Gastroesophageal sphincter (tissue), 4 donors: ENCODE measurements around the gene VSTM2B. TPM values are rescaled to one million over a fixed set of nuclear protein-coding genes. Genes with fewer than 3 reads are reported as not detected.

Source experiments
- ATAC-seq: fragments of 150-250 bp; one replicate; pipeline ENCODE4 v1.9.1; 2016; ENCODE audit warnings: mild to moderate bottlenecking, moderate library complexity
- H3K27ac ChIP-seq, 4 donors: fragments of 200-600 bp; sonication (generic) in 3 of 4; 1 replicate in 3 of 4; 2 replicates in 1 of 4; pipeline ENCODE4 v1.5.1; 2016 to 2019
- H3K27me3 ChIP-seq: fragments of 200-600 bp; sonication (generic); one replicate; pipeline ENCODE4 v1.5.1; 2019
- H3K36me3 ChIP-seq, 2 donors: fragments of 200-600 bp; sonication (generic); one replicate each; pipeline ENCODE4 v1.5.1; 2019; ENCODE audit warnings: control low read depth in 1 of 2
- H3K4me1 ChIP-seq, 3 donors: fragments of 200-600 bp; sonication (generic); 1 replicate in 2 of 3; 2 replicates in 1 of 3; pipeline ENCODE4 v1.5.1; 2016 to 2019; ENCODE audit warnings: control low read depth in 2 of 3
- H3K4me3 ChIP-seq, 2 donors: fragments of 200-600 bp; sonication (generic); one replicate each; pipeline ENCODE4 v1.5.1; 2019; ENCODE audit warnings: mild to moderate bottlenecking in 1 of 2, moderate library complexity in 1 of 2
- H3K9me3 ChIP-seq, 3 donors: fragments of 200-600 bp; sonication (generic); one replicate each; pipeline ENCODE4 v1.5.1; 2017 to 2019; ENCODE audit warnings: control low read depth in 2 of 3
- EP300 ChIP-seq: sonication (generic); formaldehyde crosslinking; IDR thresholded peaks from one replicate; pipeline ENCODE4 v1.6.1; 2017; ENCODE audit warnings: antibody characterized with exemption, mild to moderate bottlenecking
- POLR2A ChIP-seq, 2 donors: fragments of 450-650 bp; IDR thresholded peaks; one replicate each; pipeline ENCODE4 v1.6.1; 2017; ENCODE audit warnings: antibody characterized with exemption in 2 of 2, mild to moderate bottlenecking in 2 of 2, moderate library complexity in 1 of 2
- POLR2AphosphoS5 ChIP-seq: sonication (generic); formaldehyde crosslinking; IDR thresholded peaks from one replicate; pipeline ENCODE4 v1.6.1; 2017; ENCODE audit warnings: antibody characterized with exemption
- WGBS, 2 donors: methylation state at CpG; one replicate each; pipeline ENCODE4 v1.1.5; 2018; ENCODE audit warnings: low coverage in 1 of 2; 5-methylcytosine and 5-hydroxymethylcytosine counted together
- total RNA-seq, 4 donors: library from RNA; depleted of rRNA; stranded (reverse); fragments of >200 nt; gene quantifications; one replicate each; pipeline ENCODE4 v1.1.0, GENCODE V29; 2016
- TF ChIP-seq, protein P1 (sequence below), 4 experiments: fragments of 200-600 bp in 2 of 4; fragments of 450-650 bp in 2 of 4; sonication (generic) in 1 of 4; IDR thresholded peaks; one replicate each; pipeline ENCODE4 v1.5.1; 2017 to 2019; ENCODE audit warnings: antibody characterized with exemption in 4 of 4, mild to moderate bottlenecking in 2 of 4, moderate library complexity in 2 of 4

The VSTM2B gene
- total RNA-seq, 4 donors from 2014 or later: 0.40 TPM; not detected in 3

DNA sequence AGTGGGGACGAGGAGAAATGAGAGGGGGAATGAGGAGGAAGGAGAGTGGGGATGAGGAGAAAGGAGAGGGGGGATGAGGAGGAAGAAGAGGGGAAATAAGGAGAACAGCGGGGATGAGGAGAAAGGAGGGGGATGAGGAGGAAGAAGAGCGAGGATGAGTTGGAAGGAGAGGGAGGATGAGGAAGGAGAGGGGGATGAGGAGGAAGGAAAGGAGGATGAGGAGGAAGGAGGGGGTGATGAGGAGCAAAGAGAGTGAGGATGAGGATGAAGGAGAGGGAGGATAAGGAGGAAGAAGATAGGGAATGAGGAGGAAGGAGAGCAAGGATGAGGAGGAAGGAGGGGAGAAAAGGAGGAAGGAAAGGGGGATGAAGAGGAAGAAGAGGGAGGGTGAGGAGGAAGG is 14.0 kb upstream of the VSTM2B start:
- Histone ChIP-seq H3K9me3 (no peaks in the 10 kb centered on the region), H3K27me3 (peaks cover 55% of the 10 kb centered on the region), H3K36me3 (no peaks in the 10 kb centered on the region), H3K4me1 (no peaks in the 10 kb centered on the region), H3K4me3 (no peak overlapping the region), H3K27ac (no peak overlapping the region)
- no peak for ATAC-seq
- 56 to 65% methylated on average over 3 of the region's 3 CpGs for WGBS, 2 donors
- TF ChIP-seq EP300 (no peak), POLR2AphosphoS5 (no peak), POLR2A (IDR thresholded peaks at IDR 0.05) (no peak)
- TF ChIP-seq, protein P1, sequence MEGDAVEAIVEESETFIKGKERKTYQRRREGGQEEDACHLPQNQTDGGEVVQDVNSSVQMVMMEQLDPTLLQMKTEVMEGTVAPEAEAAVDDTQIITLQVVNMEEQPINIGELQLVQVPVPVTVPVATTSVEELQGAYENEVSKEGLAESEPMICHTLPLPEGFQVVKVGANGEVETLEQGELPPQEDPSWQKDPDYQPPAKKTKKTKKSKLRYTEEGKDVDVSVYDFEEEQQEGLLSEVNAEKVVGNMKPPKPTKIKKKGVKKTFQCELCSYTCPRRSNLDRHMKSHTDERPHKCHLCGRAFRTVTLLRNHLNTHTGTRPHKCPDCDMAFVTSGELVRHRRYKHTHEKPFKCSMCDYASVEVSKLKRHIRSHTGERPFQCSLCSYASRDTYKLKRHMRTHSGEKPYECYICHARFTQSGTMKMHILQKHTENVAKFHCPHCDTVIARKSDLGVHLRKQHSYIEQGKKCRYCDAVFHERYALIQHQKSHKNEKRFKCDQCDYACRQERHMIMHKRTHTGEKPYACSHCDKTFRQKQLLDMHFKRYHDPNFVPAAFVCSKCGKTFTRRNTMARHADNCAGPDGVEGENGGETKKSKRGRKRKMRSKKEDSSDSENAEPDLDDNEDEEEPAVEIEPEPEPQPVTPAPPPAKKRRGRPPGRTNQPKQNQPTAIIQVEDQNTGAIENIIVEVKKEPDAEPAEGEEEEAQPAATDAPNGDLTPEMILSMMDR (IDR thresholded peaks at IDR 0.05): no peak

DNA sequence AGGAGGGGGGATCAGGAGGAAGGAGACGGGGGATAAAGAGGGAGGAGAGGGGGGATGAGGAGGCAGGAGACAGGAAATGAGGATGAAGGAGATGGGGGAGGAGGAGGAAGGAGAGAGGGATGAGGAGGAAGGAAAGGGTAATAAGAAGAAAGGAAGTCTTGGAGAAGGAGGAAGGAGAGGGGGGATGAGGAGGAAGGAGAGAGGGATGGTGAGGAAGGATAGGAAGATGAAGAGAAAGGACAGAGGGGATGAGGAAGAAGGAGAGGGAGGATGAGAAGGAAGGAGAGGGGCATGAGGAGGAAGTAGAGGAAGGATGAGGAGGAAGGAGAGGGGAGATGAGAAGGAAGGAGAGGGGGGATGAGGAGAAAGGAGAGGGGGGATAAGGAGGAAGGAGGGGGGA is 13.0 kb upstream of the VSTM2B start:
- no peaks in the 10 kb centered on the region for H3K36me3 ChIP-seq
- H3K4me3 ChIP-seq: no peak overlapping the region
- no peak overlapping the region for H3K27ac ChIP-seq
- H3K4me1 ChIP-seq: no peaks in the 10 kb centered on the region
- ATAC-seq: no peak
- peaks cover 55% of the 10 kb centered on the region for H3K27me3 ChIP-seq
- TF ChIP-seq, protein P1 (IDR thresholded peaks at IDR 0.05): no peak
- TF ChIP-seq POLR2A (IDR thresholded peaks at IDR 0.05): no peak
- no peak for TF ChIP-seq POLR2AphosphoS5
- H3K9me3 ChIP-seq: no peaks in the 10 kb centered on the region
- WGBS, 2 donors: 27 to 100% methylated on average over 1 of the region's 1 CpG

DNA sequence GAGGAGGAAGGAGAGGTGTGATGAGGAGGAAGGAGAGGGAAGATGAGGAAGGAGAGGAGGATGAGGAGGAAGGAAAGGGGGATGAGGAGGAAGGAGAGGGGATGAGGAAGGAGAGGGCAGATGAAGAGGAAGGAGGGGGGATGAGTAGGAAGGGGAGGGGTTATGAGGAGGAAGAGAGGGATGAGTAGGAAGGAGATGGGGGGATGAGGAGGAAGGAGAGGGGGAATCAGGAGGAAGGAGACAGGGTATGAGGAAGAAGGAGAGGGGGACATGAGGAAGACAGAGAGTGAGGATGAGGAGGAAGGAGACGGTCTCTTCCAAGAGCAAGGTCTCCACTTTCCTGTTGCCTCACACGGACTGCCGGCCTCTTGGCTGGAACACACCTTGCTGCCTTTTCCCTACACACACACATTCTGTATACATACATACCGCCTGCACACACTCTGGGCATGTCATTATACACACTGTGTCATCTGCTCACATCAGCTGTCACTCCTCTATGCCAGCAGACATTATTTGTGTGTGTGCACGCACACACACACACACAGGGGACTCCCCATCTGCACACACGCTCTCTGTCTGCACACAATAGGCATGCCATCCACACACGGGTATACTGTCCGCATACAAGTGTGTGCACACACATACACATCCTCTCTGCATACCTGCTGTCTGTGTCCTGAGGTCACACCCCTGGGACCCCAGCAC is 11.1 kb upstream of the VSTM2B start:
- Histone ChIP-seq H3K9me3 (no peaks in the 10 kb centered on the region), H3K27ac (no peak overlapping the region), H3K4me1 (no peaks in the 10 kb centered on the region), H3K4me3 (no peak overlapping the region), H3K36me3 (no peaks in the 10 kb centered on the region), H3K27me3 (peaks cover 52% of the 10 kb centered on the region)
- no peak for ATAC-seq
- TF ChIP-seq POLR2A (IDR thresholded peaks at IDR 0.05): no peak
- WGBS, 2 donors: 59 to 78% methylated on average over 7 to 8 of the region's 8 CpGs

DNA sequence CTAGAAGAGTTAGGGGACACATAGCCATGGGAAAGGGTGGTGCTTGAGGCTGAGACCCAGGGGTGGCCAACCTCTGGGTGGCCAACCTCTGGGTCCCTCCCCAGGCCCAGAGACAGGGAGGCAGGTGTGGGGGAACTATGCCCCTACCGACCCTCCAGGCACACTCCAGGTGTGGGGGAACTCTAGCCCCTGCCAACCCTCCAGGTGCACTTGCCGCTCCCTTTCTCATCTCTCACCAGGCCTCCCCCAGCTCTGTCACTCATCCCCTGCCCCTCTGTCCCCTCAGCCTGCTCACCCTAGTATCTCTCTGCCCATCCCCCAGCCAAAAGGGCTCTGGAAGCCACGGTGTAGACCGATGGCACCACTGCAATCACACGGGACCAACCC is 10.6 kb upstream of the VSTM2B start:
- Histone ChIP-seq H3K36me3 (no peaks in the 10 kb centered on the region), H3K27me3 (peaks cover 52% of the 10 kb centered on the region), H3K4me1 (no peaks in the 10 kb centered on the region), H3K9me3 (no peaks in the 10 kb centered on the region), H3K4me3 (no peak overlapping the region), H3K27ac (no peak overlapping the region)
- WGBS, 2 donors: no CpG with 5 or more reads among the region's 5 CpGs
- no peak for ATAC-seq
- TF ChIP-seq EP300: no peak
- no peak for TF ChIP-seq POLR2AphosphoS5
- TF ChIP-seq, protein P1 (IDR thresholded peaks at IDR 0.05): no peak
- no peak for TF ChIP-seq POLR2A (IDR thresholded peaks at IDR 0.05)

DNA sequence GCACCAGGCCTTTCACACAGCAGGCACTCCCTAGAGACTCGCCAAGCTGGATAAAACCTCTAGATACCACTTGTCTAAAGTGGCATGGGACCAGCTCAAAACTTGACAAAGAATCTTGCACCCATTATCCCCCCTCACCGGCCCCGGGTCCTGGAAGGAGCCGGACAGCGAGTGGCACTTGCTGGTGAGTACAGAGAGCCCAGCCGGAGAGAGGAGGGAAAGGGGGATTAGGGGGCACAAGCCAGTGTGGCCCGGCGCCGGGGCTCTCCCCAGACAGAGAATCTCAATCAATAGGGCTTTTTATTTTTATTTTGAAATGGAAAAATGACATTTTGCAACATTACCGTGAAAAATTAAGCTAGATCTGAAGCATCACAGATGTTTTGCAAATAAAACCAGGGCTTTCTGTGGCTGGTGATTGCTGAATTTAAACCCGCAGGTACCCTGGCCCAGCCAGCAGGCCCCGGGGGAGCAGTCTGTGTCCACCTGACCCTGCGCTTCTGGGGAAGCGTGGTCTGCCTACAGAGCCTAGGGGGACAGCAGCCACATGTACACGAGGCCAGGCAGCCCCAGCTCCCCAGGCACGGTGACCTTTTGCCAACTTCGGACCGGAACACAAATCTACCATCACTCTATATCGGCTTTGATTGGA is 10.0 kb upstream of the VSTM2B start:
- Histone ChIP-seq H3K9me3 (no peaks in the 10 kb centered on the region), H3K4me3 (no peak overlapping the region), H3K4me1 (no peaks in the 10 kb centered on the region), H3K27ac (no peak overlapping the region), H3K27me3 (peaks cover 52% of the 10 kb centered on the region), H3K36me3 (no peaks in the 10 kb centered on the region)
- TF ChIP-seq EP300 (no peak), POLR2AphosphoS5 (no peak), POLR2A (IDR thresholded peaks at IDR 0.05) (no peak)
- TF ChIP-seq, protein P1 (IDR thresholded peaks at IDR 0.05): no peak
- ATAC-seq: no peak
- 54% methylated on average over 7 of the region's 19 CpGs; no CpG with 5 or more reads in 1 of the 2 donors for WGBS, 2 donors
